GM23338 (cell line): ENCODE measurements around the gene PEAK3.

Experiments
- EZH2 ChIP-seq: fragments of 200-600 bp; sonication (generic); IDR thresholded peaks from one replicate; pipeline ENCODE4 v1.8.0; 2017; ENCODE audit warnings: antibody characterized with exemption, mild to moderate bottlenecking, low read depth; ENCODE audit not compliant: unreplicated experiment
- TF ChIP-seq, protein P1 (sequence below), 2 experiments: fragments of 200-600 bp in 1 of 2; sonication (generic) in 1 of 2; conservative IDR thresholded peaks; 2 replicates each; pipeline versions ENCODE4 v1.5.1 to v1.6.1; 2016 to 2017; ENCODE audit warnings: antibody characterized with exemption in 2 of 2, low read depth in 2 of 2, mild to moderate bottlenecking in 2 of 2, moderate library complexity in 1 of 2

DNA sequence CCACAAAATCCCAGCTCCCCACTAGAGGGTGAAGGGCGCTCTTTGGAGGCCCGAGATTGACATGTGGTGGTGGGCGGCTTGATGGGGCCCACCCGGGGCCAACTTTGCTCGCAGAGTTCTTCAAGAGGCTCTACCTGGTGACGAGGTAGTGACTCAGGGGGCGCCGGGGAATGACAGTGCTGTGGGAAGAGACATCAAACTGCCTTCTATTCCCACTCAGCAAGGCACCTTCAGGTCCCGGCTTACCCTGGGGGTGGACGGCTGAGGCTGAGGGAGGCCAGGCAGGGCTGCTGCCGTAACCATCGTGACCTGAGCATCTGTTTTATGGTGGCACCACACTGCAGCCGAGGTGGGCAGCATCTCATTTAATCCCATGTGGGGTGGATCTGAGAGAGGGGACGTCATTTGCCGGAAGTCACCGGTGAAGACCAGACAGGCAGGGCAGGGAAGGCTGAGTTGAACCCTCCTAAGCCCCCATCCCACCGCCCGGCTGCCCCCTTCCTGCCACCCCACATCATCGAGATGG lies 24.4 kb upstream of the PEAK3 start:
- TF ChIP-seq, protein P1, sequence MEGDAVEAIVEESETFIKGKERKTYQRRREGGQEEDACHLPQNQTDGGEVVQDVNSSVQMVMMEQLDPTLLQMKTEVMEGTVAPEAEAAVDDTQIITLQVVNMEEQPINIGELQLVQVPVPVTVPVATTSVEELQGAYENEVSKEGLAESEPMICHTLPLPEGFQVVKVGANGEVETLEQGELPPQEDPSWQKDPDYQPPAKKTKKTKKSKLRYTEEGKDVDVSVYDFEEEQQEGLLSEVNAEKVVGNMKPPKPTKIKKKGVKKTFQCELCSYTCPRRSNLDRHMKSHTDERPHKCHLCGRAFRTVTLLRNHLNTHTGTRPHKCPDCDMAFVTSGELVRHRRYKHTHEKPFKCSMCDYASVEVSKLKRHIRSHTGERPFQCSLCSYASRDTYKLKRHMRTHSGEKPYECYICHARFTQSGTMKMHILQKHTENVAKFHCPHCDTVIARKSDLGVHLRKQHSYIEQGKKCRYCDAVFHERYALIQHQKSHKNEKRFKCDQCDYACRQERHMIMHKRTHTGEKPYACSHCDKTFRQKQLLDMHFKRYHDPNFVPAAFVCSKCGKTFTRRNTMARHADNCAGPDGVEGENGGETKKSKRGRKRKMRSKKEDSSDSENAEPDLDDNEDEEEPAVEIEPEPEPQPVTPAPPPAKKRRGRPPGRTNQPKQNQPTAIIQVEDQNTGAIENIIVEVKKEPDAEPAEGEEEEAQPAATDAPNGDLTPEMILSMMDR (conservative IDR thresholded peaks at IDR 0.05; ENCODE audit: low read depth in 2 of 2): 0 out of 4 replicates have a peak, but pooled peaks of 1 of the 2 experiments have one; percentile 7
- TF ChIP-seq EZH2: no peak
